CD4-positive, alpha-beta T cell treated with Interleukin-4 for 4 hours (primary cell): Measurements from ENCODE around the gene MTCL1.
A peak's percentile ranks its signal among the peaks of the same experiment; 100 is the strongest.

ENCODE experiments used
- DNase-seq: peaks from one replicate; pipeline ENCODE4 v3.0.0-alpha.2; 2020

The MTCL1 gene

GRCh38 chr18:8715599-8715998, 10.2 kb downstream of the MTCL1 start:
- DNase-seq = no peak

- DNase-seq = no peak
Observed at GRCh38 chr18:8717011-8717770, 11.8 kb downstream of the MTCL1 start.

GRCh38 chr18:8718401-8718913, 13.1 kb downstream of the MTCL1 start:
- no peak for DNase-seq

- DNase-seq = no peak
Observed at GRCh38 chr18:8719192-8719591, 13.8 kb downstream of the MTCL1 start.

GRCh38 chr18:8720141-8720540, 14.8 kb downstream of the MTCL1 start:
- no peak for DNase-seq

GRCh38 chr18:8721094-8721669, 15.8 kb downstream of the MTCL1 start:
- DNase-seq = no peak

- no peak for DNase-seq
Observed at GRCh38 chr18:8721716-8722115, 16.4 kb downstream of the MTCL1 start.

GRCh38 chr18:8722946-8723820, 17.8 kb downstream of the MTCL1 start:
- no peak for DNase-seq

GRCh38 chr18:8724452-8724851, 19.1 kb downstream of the MTCL1 start:
- no peak for DNase-seq

- no peak for DNase-seq
Observed at GRCh38 chr18:8726281-8726680, 20.9 kb downstream of the MTCL1 start.

GRCh38 chr18:8726963-8727705, 21.8 kb downstream of the MTCL1 start:
- DNase-seq = no peak

- DNase-seq = no peak
Observed at GRCh38 chr18:8730080-8730827, 24.9 kb downstream of the MTCL1 start.

- DNase-seq = no peak
Observed at GRCh38 chr18:8732442-8733360, 27.3 kb downstream of the MTCL1 start.

GRCh38 chr18:8734496-8734895, 29.1 kb downstream of the MTCL1 start:
- DNase-seq = no peak

GRCh38 chr18:8735274-8735673, 29.9 kb downstream of the MTCL1 start:
- no peak for DNase-seq

- no peak for DNase-seq
Observed at GRCh38 chr18:8741117-8741516, 35.8 kb downstream of the MTCL1 start.

- no peak for DNase-seq
Observed at GRCh38 chr18:8741532-8741931, 36.2 kb downstream of the MTCL1 start.

- DNase-seq = peak; percentile 22
Observed at GRCh38 chr18:8742387-8743361, 37.3 kb downstream of the MTCL1 start.

GRCh38 chr18:8744038-8744437, 38.7 kb downstream of the MTCL1 start:
- no peak for DNase-seq

- peak; percentile 15 for DNase-seq
Observed at GRCh38 chr18:8744656-8745055, 39.3 kb downstream of the MTCL1 start.
